SK-N-SH (cell line): ENCODE data around the gene STX16.

ENCODE experiments used
- CTCF ChIP-seq: fragments of 200-600 bp; sonication (generic); IDR thresholded peaks from 2 replicates; pipeline ENCODE4 v1.6.1; 2017; ENCODE audit warnings: antibody characterized with exemption, mild to moderate bottlenecking, moderate library complexity
- EP300 ChIP-seq, 2 experiments: IDR thresholded peaks; 2 replicates each; pipeline versions ENCODE4 v1.4.0 to v1.6.1; 2012; ENCODE audit warnings: borderline replicate concordance in 1 of 2, low read depth in 1 of 2, low read length in 1 of 2
- FOXM1 ChIP-seq: IDR thresholded peaks from 2 replicates; pipeline ENCODE4 v1.4.0; 2012; ENCODE audit warnings: low read depth, mild to moderate bottlenecking
- GATA2 ChIP-seq: sonication (generic); formaldehyde crosslinking; IDR thresholded peaks from 2 replicates; pipeline ENCODE4 v1.5.0; 2020; ENCODE audit warnings: mild to moderate bottlenecking, missing genetic modification reagents
- MXI1 ChIP-seq: IDR thresholded peaks from 2 replicates; pipeline ENCODE4 v1.6.1; 2012; ENCODE audit warnings: mild to moderate bottlenecking, low read depth, low read length, improper control_type of control experiment
- POLR2AphosphoS5 ChIP-seq: IDR thresholded peaks from 2 replicates; pipeline ENCODE4 v1.6.1; 2012; ENCODE audit warnings: low read depth, low read length
- RAD21 ChIP-seq: IDR thresholded peaks from 2 replicates; pipeline ENCODE4 v1.6.1; 2012; ENCODE audit warnings: mild to moderate bottlenecking, low read length
- REST ChIP-seq: IDR thresholded peaks from 2 replicates; pipeline ENCODE4 v1.6.1; 2012; ENCODE audit warnings: mild to moderate bottlenecking, low read depth, low read length, moderate library complexity
- SMC3 ChIP-seq: IDR thresholded peaks from 2 replicates; pipeline ENCODE4 v1.6.1; 2012; ENCODE audit warnings: low read depth, low read length, improper control_type of control experiment
- TAF1 ChIP-seq: IDR thresholded peaks from 2 replicates; pipeline ENCODE4 v1.6.1; 2012; ENCODE audit warnings: low read depth, mild to moderate bottlenecking, low read length, moderate library complexity, borderline replicate concordance
- USF2 ChIP-seq: fragments of 150-350 bp; IDR thresholded peaks from 2 replicates; pipeline ENCODE4 v1.6.1; 2017; ENCODE audit warnings: antibody characterized with exemption, low read length, low read depth, borderline replicate concordance

- TF ChIP-seq CTCF = no peak
- TF ChIP-seq SMC3 = no peak
- no peak for TF ChIP-seq EP300 (IDR thresholded peaks at IDR 0.05; ENCODE audit: borderline replicate concordance in 1 of 2, low read depth in 1 of 2, low read length in 1 of 2)
- TF ChIP-seq USF2 = no peak
- TF ChIP-seq FOXM1 = no peak
- no peak for TF ChIP-seq REST
- no peak for TF ChIP-seq POLR2AphosphoS5
- TF ChIP-seq MXI1 = no peak
- no peak for TF ChIP-seq RAD21
- TF ChIP-seq GATA2 (CRISPR knock-in tag) = no peak
- TF ChIP-seq TAF1 = no peak
Measured at GRCh38 chr20:58656831-58657230, 5.7 kb downstream of the STX16 start.
